GM13976 (cell line): ENCODE data around the gene DIAPH2.

Experiments
- DNase-seq: peaks from one replicate; pipeline ENCODE4 v3.0.0; 2012; ENCODE audit warnings: low spot score
- CTCF ChIP-seq: IDR thresholded peaks from 2 replicates; pipeline ENCODE4 v1.5.1; 2012; ENCODE audit warnings: borderline replicate concordance, mild to moderate bottlenecking; ENCODE audit not compliant: insufficient read depth; ENCODE audit errors: extremely low read depth, missing control alignments, control extremely low read depth
- in situ Hi-C: fragments of 300-500 bp; cut with MboI; formaldehyde crosslinking; loops from one replicate; pipeline ENCODE4 v1.12.0; 2022; ENCODE audit warnings: low sequenced_read_pairs, mixed read lengths, inconsistent platforms; ENCODE audit not compliant: unreplicated experiment

DIAPH2 gene

GRCh38 chrX:97126020-97126419, 441.4 kb downstream of the DIAPH2 start:
- in situ Hi-C loops, result no loop called here
- TF ChIP-seq CTCF, result no peak

GRCh38 chrX:97132664-97133415, 448.2 kb downstream of the DIAPH2 start:
- in situ Hi-C loops, result no loop called here

More at GRCh38 chrX:97126020-97126419, 441.4 kb downstream of the DIAPH2 start:
- no peak for DNase-seq

GRCh38 chrX:97145934-97146333, 461.3 kb downstream of the DIAPH2 start:
- in situ Hi-C loops, result no loop called here
- no peak for TF ChIP-seq CTCF
- no peak for DNase-seq

More at GRCh38 chrX:97132664-97133415, 448.2 kb downstream of the DIAPH2 start:
- TF ChIP-seq CTCF, result no peak
- peak; percentile 9 for DNase-seq

GRCh38 chrX:97155816-97156215, 471.2 kb downstream of the DIAPH2 start:
- in situ Hi-C loops, result no loop called here
- no peak for DNase-seq

GRCh38 chrX:97158269-97158668, 473.6 kb downstream of the DIAPH2 start:
- in situ Hi-C loops, result no loop called here
- no peak for DNase-seq
- no peak for TF ChIP-seq CTCF

More at GRCh38 chrX:97155816-97156215, 471.2 kb downstream of the DIAPH2 start:
- no peak for TF ChIP-seq CTCF

- no peak for DNase-seq
- in situ Hi-C loops, result no loop called here
- TF ChIP-seq CTCF, result no peak
Measured at GRCh38 chrX:97159916-97160800, 475.5 kb downstream of the DIAPH2 start.
